GM12864 (cell line): ENCODE results near the gene OR10G3.
A peak's percentile ranks its signal among the peaks of the same experiment; 100 is the strongest.
"Not testable (repeated sequence)": the region's sequence is repeated elsewhere in the genome, so short reads cannot be mapped to it uniquely, and the experiment has no call there.

Experiments used
- DNase-seq: peaks from one replicate; pipeline ENCODE4 v3.0.0-alpha.2; 2011; ENCODE audit warnings: low read depth
- H3K4me3 ChIP-seq: 2 replicates; pipeline ENCODE4 v1.5.1; 2011; ENCODE audit warnings: mild to moderate bottlenecking, low read depth, low read length, control low read depth
- CTCF ChIP-seq: IDR thresholded peaks from 2 replicates; pipeline ENCODE4 v1.5.1; 2011; ENCODE audit warnings: low read depth, mild to moderate bottlenecking, moderate library complexity, low read length, control low read depth, inconsistent platforms; ENCODE audit errors: missing control alignments

OR10G3 gene, protein sequence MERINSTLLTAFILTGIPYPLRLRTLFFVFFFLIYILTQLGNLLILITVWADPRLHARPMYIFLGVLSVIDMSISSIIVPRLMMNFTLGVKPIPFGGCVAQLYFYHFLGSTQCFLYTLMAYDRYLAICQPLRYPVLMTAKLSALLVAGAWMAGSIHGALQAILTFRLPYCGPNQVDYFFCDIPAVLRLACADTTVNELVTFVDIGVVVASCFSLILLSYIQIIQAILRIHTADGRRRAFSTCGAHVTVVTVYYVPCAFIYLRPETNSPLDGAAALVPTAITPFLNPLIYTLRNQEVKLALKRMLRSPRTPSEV

GRCh38 chr14:21579976-21580375 lies at the start of gene OR10G3:
TSS of gene OR10G3 (minus strand) at chr14:21580076. CDS start at chr14:21570744, 9,332 bp downstream.
- DNase-seq: no peak
- no peak for TF ChIP-seq CTCF
- no peak within 1 kb of the TSS for H3K4me3 ChIP-seq

GRCh38 chr14:21626491-21627230 lies 46.8 kb upstream of the OR10G3 start:
- TF ChIP-seq CTCF: no peak
- no peak overlapping the region for H3K4me3 ChIP-seq
- DNase-seq: no peak

DNA sequence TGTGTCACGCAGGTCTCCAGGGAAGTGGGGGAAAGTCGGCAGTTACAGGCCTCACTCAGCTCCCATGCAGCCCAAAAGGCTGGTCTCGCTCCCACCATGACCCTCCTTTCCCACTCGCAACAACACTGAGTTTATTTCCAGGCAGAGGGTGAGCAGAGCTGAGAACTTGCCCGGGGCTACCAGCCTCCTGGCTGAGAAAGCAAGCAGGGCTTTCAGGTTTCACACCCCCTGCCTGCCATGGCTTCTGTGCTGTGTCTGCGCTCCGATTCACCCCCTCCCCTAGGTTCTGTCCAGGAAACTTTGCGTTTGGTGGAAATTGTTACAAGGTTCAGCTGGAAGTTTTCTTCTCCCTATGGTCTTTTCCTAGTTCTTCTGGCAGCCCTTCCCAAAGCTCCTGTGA lies 37.7 kb upstream of the OR10G3 start:
- H3K4me3 ChIP-seq: no peak overlapping the region
- DNase-seq: no peak
- TF ChIP-seq CTCF: no peak

DNA sequence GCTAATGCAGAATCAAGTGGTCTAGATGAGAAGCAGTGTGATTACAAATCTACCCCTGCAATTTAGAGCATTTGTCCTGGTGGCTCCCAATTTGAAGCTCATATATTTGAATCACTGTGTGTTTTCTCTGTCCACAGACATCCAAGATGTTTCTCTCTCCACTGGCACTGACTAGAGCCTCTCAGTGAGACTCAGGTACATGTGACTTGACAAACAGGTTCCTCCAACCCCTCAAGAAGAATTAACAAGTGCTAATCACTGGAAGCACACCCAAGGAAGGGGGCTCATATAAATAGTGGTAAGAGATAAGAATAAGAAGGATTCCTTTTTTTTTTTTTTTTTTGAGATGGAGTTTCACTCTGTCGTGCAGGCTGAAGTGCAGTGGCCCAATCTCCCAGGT lies 34.4 kb upstream of the OR10G3 start:
- no peak for TF ChIP-seq CTCF
- no peak overlapping the region for H3K4me3 ChIP-seq
- DNase-seq: no peak

DNA sequence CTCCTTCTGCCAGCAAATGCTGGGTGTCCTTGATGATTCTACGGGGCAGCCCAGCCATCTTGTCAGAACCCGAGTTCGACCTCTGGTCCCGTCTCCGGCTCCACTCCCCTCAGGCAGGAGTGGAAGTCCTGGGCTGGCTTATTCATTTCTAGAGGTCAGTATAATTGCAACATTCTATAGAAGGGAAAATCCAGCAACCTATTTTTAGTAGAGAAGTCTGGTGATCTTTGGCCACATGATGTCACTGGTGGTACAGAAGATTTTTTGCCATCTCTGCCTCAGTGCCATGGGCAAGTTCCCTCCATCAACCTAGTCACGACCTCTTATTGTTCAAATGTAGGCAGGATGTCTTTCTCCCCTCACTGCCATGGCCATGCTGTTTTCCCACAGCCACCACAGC lies 32.4 kb upstream of the OR10G3 start:
- no peak for TF ChIP-seq CTCF
- DNase-seq: peak; percentile 2
- no peak overlapping the region for H3K4me3 ChIP-seq

DNA sequence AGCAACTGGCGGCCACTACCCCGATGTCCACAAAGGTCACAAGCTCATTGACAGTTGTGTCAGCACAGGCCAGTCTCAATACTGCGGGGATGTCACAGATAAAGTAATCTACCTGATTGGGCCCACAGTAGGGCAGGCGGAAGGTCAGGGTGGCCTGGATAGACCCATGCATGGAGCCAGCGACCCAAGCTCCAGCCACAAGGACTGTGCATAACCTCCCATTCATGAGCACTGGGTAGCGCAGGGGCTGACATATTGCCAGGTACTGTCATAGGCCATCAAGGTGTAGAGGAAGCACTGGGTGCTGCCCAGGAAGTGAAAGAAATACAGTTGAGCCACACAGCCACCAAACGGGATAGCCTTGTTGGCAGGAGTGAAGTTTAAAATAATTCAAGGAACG lies 22.3 kb upstream of the OR10G3 start:
- not testable (repeated sequence) for DNase-seq, H3K4me3 ChIP-seq

DNA sequence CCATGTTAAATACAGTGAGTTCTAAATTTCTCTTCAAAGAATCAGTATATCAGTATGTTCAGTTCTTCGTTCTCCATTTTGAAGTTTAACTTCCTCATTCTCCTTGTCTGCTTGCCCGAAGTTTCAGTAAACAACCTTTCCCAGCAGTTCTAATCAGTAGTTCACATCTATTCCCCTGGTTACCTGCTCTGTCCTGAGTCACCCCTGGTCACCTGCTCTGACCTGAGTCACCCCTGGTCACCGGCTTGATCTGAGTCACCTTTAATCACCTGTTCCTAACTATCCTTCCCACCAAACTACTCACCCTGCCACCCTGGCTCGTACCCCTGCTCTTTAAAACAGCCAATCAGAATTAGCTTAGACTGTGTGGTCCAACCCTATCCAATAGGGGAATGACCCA lies 9.4 kb upstream of the OR10G3 start:
- no peak for DNase-seq
- no peak for TF ChIP-seq CTCF

More for the DNA sequence above, 9.4 kb upstream of the OR10G3 start:
- no peak overlapping the region for H3K4me3 ChIP-seq
